Fibroblast of lung (primary cell): ENCODE results near the gene CBR1. TPM values are rescaled to one million over a fixed set of nuclear protein-coding genes. Genes with fewer than 3 reads are reported as not detected.

Experiments
- DNase-seq, 2 donors: peaks; one replicate each; pipeline versions ENCODE4 v3.0.0 to v3.0.0-alpha.2; 2010; ENCODE audit warnings: low read depth in 2 of 2
- H2AFZ ChIP-seq: 2 replicates; pipeline ENCODE4 v1.5.1; 2012; ENCODE audit warnings: low read length, control low read depth, inconsistent platforms
- H3K27ac ChIP-seq: 2 replicates; pipeline ENCODE4 v1.5.1; 2011; ENCODE audit warnings: low read length, control low read depth; ENCODE audit not compliant: insufficient read depth
- H3K27me3 ChIP-seq: 2 replicates; pipeline ENCODE4 v1.5.1; 2011; ENCODE audit warnings: mild to moderate bottlenecking, low read length; ENCODE audit not compliant: control insufficient read depth, insufficient read depth
- H3K36me3 ChIP-seq: 2 replicates; pipeline ENCODE4 v1.5.1; 2011; ENCODE audit warnings: low read length; ENCODE audit not compliant: control insufficient read depth, insufficient read depth
- H3K4me1 ChIP-seq: 2 replicates; pipeline ENCODE4 v1.5.1; 2011; ENCODE audit warnings: low read length; ENCODE audit not compliant: control insufficient read depth, insufficient read depth; ENCODE audit errors: extremely low read depth
- H3K4me2 ChIP-seq: 2 replicates; pipeline ENCODE4 v1.5.1; 2011; ENCODE audit warnings: low read length, control low read depth; ENCODE audit not compliant: insufficient read depth; ENCODE audit errors: extremely low read depth
- H3K4me3 ChIP-seq, 4 experiments: fragments of 200-600 bp in 1 of 4; sonication (generic) in 1 of 4; replicated peaks in 1 of 4; 2 replicates each; pipeline ENCODE4 v1.5.1; 2011 to 2016; ENCODE audit warnings: low read length in 4 of 4, low read depth in 3 of 4, mild to moderate bottlenecking in 3 of 4, control low read depth in 2 of 4, inconsistent platforms in 1 of 4, mixed read lengths in 1 of 4; ENCODE audit not compliant: insufficient read depth in 1 of 4; ENCODE audit errors: control extremely low read depth in 1 of 4
- H3K79me2 ChIP-seq: 2 replicates; pipeline ENCODE4 v1.5.1; 2012; ENCODE audit warnings: mild to moderate bottlenecking, low read length, inconsistent platforms; ENCODE audit not compliant: control insufficient read depth, insufficient read depth
- H3K9ac ChIP-seq: 2 replicates; pipeline ENCODE4 v1.5.1; 2011; ENCODE audit warnings: mild to moderate bottlenecking, low read length, control low read depth; ENCODE audit not compliant: insufficient read depth
- H3K9me3 ChIP-seq: 2 replicates; pipeline ENCODE4 v1.5.1; 2012; ENCODE audit warnings: low read depth, low read length; ENCODE audit not compliant: control insufficient read depth, insufficient read depth
- H4K20me1 ChIP-seq: 2 replicates; pipeline ENCODE4 v1.5.1; 2011; ENCODE audit warnings: low read length; ENCODE audit not compliant: control insufficient read depth, insufficient read depth; ENCODE audit errors: extremely low read depth
- EZH2 ChIP-seq: IDR thresholded peaks from 2 replicates; pipeline ENCODE4 v1.5.1; 2012; ENCODE audit warnings: low read length, control low read depth, mild to moderate bottlenecking; ENCODE audit errors: missing control alignments
- polyA plus RNA-seq, 2 donors: library from polyadenylated mRNA; depleted of rRNA in 1 of 2; stranded (reverse) in 1 of 2; unstranded in 1 of 2; fragments of >200 nt; gene quantifications; 2 replicates each; pipeline ENCODE4 v1.2.1, GENCODE V29; 2011 to 2012; ENCODE audit warnings: missing spikeins in 1 of 2
- total RNA-seq: library from RNA; depleted of rRNA; stranded (reverse); fragments of >200 nt; gene quantifications from 2 replicates; pipeline ENCODE4 v1.2.1, GENCODE V29; 2014
- TF ChIP-seq, protein P1 (sequence below), 2 donors: IDR thresholded peaks in 1 of 2; conservative IDR thresholded peaks in 1 of 2; 1 replicate in 1 of 2; 2 replicates in 1 of 2; pipeline ENCODE4 v1.5.1; 2011 to 2012; ENCODE audit warnings: low read length in 2 of 2, control low read depth in 1 of 2, inconsistent platforms in 1 of 2, low read depth in 1 of 2, mild to moderate bottlenecking in 1 of 2

The CBR1 gene
- total and polyA plus RNA-seq, 2 donors (not counting 1 experiment from before 2014, with no cell fraction given), result 131 to 152 TPM

DNA sequence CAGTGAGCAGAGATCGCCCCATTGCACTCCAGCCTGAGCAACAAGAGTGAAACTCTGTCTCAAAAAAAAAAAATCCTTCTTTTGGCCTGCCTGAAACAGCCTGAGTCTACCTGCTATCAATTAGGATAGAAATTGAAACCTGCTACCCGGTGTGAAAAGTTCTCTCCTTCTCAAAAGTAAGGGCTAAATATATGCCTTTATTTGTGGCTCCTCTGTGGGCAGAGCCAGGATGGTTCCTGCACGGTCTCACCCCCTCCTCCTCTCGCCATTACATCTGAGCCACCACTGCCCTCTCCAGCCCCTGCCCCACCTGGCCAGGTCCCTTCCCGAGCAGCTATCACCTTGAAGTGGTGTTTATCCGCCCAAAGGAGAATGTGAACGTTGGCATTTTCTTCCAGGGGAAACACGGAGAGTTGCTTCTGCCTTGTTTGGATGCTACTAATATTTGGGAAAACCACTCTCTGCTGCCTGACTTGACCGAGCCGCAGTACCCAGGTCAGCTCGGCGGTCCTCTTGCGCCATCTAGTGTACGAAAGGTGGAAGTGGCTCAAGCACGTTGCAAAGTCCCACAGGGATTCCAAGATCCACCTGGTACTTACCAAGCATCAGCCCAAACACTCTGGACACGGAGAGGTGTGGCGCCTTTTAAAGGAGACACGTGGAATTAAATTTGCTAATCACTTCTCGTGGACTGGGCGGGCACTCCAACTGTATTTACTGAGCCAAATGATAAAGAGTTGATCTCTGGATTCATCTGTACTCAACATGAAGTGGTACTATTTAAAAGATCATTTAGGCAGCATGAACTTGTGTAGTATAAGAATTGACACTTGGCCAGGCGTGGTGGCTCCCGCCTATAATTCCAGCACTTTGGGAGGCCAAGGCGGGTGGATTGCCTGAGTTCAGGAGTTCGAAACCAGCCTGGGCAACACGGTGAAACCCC, 41.4 kb upstream of the CBR1 start:
- Histone ChIP-seq H3K79me2 (no peaks in the 10 kb centered on the region), H3K4me2 (peak overlapping the region; percentile 40), H3K9me3 (no peaks in the 10 kb centered on the region), H3K9ac (no peak overlapping the region), H3K4me1 (peaks cover 6% of the 10 kb centered on the region), H3K4me3 (peak overlapping the region in 1 of 4 experiments; percentile 22), H4K20me1 (no peaks in the 10 kb centered on the region), H3K27ac (peak overlapping the region; percentile 29), H3K36me3 (no peaks in the 10 kb centered on the region), H3K27me3 (no peaks in the 10 kb centered on the region), H2AFZ (peak overlapping the region; percentile 81)
- DNase-seq, result peak; percentile 54 to 76
- TF ChIP-seq EZH2, result no peak
- TF ChIP-seq, protein P1, sequence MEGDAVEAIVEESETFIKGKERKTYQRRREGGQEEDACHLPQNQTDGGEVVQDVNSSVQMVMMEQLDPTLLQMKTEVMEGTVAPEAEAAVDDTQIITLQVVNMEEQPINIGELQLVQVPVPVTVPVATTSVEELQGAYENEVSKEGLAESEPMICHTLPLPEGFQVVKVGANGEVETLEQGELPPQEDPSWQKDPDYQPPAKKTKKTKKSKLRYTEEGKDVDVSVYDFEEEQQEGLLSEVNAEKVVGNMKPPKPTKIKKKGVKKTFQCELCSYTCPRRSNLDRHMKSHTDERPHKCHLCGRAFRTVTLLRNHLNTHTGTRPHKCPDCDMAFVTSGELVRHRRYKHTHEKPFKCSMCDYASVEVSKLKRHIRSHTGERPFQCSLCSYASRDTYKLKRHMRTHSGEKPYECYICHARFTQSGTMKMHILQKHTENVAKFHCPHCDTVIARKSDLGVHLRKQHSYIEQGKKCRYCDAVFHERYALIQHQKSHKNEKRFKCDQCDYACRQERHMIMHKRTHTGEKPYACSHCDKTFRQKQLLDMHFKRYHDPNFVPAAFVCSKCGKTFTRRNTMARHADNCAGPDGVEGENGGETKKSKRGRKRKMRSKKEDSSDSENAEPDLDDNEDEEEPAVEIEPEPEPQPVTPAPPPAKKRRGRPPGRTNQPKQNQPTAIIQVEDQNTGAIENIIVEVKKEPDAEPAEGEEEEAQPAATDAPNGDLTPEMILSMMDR (conservative IDR thresholded peaks at IDR 0.05 in 1 of 2, IDR thresholded peaks at IDR 0.05 in 1 of 2; ENCODE audit: low read depth in 1 of 2, low read length in 2 of 2), result peak; percentile 89 to 92

DNA sequence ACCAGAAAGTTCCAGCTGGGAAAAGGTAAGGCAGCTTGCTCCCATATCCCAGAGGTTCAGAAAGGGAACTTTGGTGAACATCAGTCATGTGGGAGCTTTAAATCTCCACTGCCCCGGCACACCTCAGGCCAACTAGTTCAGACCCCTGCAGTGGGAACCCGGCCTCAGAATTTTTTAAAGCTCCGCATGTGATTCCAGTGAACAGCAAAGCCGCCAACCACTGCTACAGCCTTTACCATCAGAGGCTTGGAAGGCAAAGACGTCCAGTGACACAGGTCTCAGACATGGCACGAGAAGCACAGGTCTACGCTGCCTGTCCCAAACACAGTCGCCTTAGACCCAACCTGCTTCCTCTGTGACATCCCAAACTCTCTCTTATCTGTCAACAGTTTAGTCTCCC, 40.5 kb upstream of the CBR1 start:
- Histone ChIP-seq H3K9ac (no peak overlapping the region), H4K20me1 (no peaks in the 10 kb centered on the region), H3K79me2 (no peaks in the 10 kb centered on the region), H3K27me3 (no peaks in the 10 kb centered on the region), H3K4me1 (peaks cover 6% of the 10 kb centered on the region), H3K9me3 (no peaks in the 10 kb centered on the region), H3K4me3 (no peak overlapping the region), H3K4me2 (no peak overlapping the region), H3K27ac (no peak overlapping the region), H2AFZ (no peak overlapping the region), H3K36me3 (no peaks in the 10 kb centered on the region)
- TF ChIP-seq EZH2, result no peak
- TF ChIP-seq, protein P1 (conservative IDR thresholded peaks at IDR 0.05 in 1 of 2, IDR thresholded peaks at IDR 0.05 in 1 of 2; ENCODE audit: low read depth in 1 of 2, low read length in 2 of 2), result no peak
- DNase-seq, result no peak

DNA sequence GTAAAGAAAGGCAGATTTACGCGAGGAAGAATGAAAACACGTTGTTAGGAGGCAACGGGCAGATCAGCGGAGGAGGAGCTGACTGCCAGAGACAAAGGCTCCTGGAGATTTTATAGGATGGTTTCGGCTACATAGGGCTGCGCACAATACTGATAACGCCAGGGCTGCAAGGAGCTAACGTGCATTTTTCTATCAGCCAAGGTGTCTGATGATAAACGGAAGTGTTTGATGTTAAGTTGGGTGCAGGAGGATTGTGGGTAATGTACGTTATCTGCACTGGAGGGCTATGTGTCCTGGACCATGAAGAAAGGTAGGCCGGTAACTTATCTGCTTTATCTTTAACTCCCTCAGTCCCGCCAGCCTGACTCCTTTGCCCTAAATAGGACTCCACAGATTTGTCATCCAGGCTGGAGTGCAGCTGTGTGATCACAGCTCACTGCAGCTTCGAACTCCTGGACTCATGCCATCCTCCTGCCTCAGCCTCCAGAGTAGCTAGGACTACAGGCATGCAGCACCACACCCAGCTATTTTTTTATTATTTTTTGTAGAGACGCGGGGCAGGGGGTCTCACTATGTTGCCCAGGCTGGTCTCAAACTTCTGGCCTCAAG, 39.1 kb upstream of the CBR1 start:
- H3K36me3 ChIP-seq, result peaks cover 6% of the 10 kb centered on the region
- H3K27me3 ChIP-seq, result no peaks in the 10 kb centered on the region
- TF ChIP-seq EZH2, result no peak
- TF ChIP-seq, protein P1 (conservative IDR thresholded peaks at IDR 0.05 in 1 of 2, IDR thresholded peaks at IDR 0.05 in 1 of 2; ENCODE audit: low read depth in 1 of 2, low read length in 2 of 2), result no peak
- H3K4me3 ChIP-seq, result no peak overlapping the region
- DNase-seq, result peak in 1 of 2 donors; percentile 38
- H2AFZ ChIP-seq, result no peak overlapping the region
- no peaks in the 10 kb centered on the region for H4K20me1 ChIP-seq
- H3K27ac ChIP-seq, result no peak overlapping the region
- H3K9me3 ChIP-seq, result no peaks in the 10 kb centered on the region
- no peak overlapping the region for H3K4me2 ChIP-seq
- H3K4me1 ChIP-seq, result peaks cover 6% of the 10 kb centered on the region
- H3K9ac ChIP-seq, result no peak overlapping the region
- no peaks in the 10 kb centered on the region for H3K79me2 ChIP-seq
